SK-N-MC (cell line): ENCODE measurements around the gene APBA3.

ENCODE experiments used
- EZH2 ChIP-seq: fragments of 200-600 bp; sonication (generic); IDR thresholded peaks from one replicate; pipeline ENCODE4 v1.6.1; 2017; ENCODE audit warnings: antibody characterized with exemption
- POLR2AphosphoS5 ChIP-seq: IDR thresholded peaks from 2 replicates; pipeline ENCODE4 v1.6.1; 2012; ENCODE audit warnings: mild to moderate bottlenecking, low read depth, low read length, borderline replicate concordance

DNA sequence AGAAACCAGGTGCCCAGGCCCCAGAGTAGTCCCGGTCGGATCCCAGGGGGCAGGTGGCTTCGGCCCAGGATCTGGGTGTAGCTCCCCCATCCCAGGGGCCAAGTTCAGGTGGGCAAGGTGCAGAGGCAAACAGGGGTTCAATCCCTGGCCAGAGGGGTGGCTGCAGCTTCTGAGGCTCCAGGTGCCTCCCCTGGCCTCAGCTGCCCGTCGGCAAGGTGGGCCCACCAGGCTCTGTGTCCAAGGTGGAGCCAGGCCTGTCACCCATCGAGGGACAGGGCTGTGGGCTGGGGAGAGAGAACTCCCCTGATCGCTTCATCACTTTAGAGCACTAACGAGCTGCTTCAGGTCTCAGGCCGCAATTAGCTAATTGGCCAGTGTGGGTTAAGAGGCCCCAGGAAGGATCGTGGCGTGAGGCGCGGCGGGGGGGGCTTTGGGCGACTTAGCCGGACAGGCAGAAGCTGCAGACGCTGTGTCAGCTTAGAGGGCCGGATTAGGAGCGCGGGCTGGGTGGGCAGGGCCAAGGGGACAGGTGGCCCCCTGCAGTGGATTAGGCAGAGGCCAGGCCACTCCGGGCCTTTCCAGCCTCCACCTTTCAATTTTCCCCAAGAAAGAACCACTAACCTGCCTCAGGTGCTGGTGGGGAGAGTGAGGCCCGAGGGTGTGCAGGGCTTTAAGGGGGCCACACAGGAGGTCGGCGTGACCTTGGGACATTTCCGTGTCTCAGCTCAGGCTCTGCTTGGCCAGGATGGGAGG lies 13.3 kb upstream of the APBA3 start:
- no peak for TF ChIP-seq EZH2
- no peak for TF ChIP-seq POLR2AphosphoS5
